ENCODE measurements around the gene GPX2. TPM values are rescaled to one million over a fixed set of nuclear protein-coding genes. Genes with fewer than 3 reads are reported as not detected.

Gene GPX2
- total and polyA plus RNA-seq, 2 experiments from 2014 or later = 0.78 to 2.2 TPM

DNA sequence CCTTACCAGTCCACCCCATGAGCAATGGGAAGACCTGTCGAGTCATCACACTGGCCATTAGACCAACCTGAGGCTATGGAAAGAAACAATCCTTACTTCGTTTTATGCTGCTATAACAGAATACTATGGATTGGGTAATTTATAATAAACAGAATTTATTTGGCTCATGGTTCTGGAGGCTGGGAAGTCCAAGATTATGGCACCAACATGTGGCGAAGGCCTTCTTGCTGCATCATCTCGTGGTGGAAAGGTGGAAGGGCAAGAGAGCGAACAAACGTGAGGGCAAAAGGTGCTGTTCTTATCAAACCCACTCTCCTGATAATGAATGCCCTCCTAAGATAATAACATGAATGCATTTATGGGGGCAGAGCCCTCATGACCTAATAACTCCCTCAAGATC is 53.2 kb downstream of the GPX2 start:
- no peak overlapping the region for H3K4me2 ChIP-seq
- no peaks in the 10 kb centered on the region for H3K36me3 ChIP-seq (ENCODE audit: insufficient read depth)
- H3K4me1 Mint-ChIP-seq = no peaks in the 10 kb centered on the region
- no peaks in the 10 kb centered on the region for H3K4me1 ChIP-seq (ENCODE audit: insufficient read depth)
- H3F3A ChIP-seq (replicated peaks; ENCODE audit: low read depth) = no peaks in the 10 kb centered on the region
- no peak for ATAC-seq
- no peak for DNase-seq (ENCODE audit: low spot score)
- H3K27me3 Mint-ChIP-seq (ENCODE audit: insufficient read depth, low read depth, poor library complexity) = peaks cover 2% of the 10 kb centered on the region
- H3K4me3 ChIP-seq = no peak overlapping the region
- no peaks in the 10 kb centered on the region for H3K9me3 Mint-ChIP-seq
- H3K9me2 ChIP-seq (ENCODE audit: insufficient read depth) = no peaks in the 10 kb centered on the region
- H3K27ac ChIP-seq (ENCODE audit: low read depth) = no peak overlapping the region
- no peak overlapping the region for H2AFZ ChIP-seq
- H4K20me1 ChIP-seq (replicated peaks; ENCODE audit: insufficient read depth) = no peaks in the 10 kb centered on the region
- H3K79me2 ChIP-seq (replicated peaks; ENCODE audit: insufficient read depth) = no peaks in the 10 kb centered on the region
- no peak overlapping the region for H3K4me3 Mint-ChIP-seq
- TF ChIP-seq EZH2 (IDR thresholded peaks at IDR 0.05; ENCODE audit: low read depth, unreplicated experiment) (no peak), ZNF114 (CRISPR knock-in tag; IDR thresholded peaks at IDR 0.05) (no peak), NANOG (IDR thresholded peaks at IDR 0.05; ENCODE audit: borderline replicate concordance) (no peak), JUNB (IDR thresholded peaks at IDR 0.05; ENCODE audit: unreplicated experiment) (no peak)
- TF ChIP-seq, protein P1, sequence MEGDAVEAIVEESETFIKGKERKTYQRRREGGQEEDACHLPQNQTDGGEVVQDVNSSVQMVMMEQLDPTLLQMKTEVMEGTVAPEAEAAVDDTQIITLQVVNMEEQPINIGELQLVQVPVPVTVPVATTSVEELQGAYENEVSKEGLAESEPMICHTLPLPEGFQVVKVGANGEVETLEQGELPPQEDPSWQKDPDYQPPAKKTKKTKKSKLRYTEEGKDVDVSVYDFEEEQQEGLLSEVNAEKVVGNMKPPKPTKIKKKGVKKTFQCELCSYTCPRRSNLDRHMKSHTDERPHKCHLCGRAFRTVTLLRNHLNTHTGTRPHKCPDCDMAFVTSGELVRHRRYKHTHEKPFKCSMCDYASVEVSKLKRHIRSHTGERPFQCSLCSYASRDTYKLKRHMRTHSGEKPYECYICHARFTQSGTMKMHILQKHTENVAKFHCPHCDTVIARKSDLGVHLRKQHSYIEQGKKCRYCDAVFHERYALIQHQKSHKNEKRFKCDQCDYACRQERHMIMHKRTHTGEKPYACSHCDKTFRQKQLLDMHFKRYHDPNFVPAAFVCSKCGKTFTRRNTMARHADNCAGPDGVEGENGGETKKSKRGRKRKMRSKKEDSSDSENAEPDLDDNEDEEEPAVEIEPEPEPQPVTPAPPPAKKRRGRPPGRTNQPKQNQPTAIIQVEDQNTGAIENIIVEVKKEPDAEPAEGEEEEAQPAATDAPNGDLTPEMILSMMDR (conservative IDR thresholded peaks at IDR 0.05; ENCODE audit: low read depth in 2 of 2) = 0 out of 4 replicates have a peak, but pooled peaks of 1 of the 2 experiments have one; percentile 2
- TF ChIP-seq, protein P2, sequence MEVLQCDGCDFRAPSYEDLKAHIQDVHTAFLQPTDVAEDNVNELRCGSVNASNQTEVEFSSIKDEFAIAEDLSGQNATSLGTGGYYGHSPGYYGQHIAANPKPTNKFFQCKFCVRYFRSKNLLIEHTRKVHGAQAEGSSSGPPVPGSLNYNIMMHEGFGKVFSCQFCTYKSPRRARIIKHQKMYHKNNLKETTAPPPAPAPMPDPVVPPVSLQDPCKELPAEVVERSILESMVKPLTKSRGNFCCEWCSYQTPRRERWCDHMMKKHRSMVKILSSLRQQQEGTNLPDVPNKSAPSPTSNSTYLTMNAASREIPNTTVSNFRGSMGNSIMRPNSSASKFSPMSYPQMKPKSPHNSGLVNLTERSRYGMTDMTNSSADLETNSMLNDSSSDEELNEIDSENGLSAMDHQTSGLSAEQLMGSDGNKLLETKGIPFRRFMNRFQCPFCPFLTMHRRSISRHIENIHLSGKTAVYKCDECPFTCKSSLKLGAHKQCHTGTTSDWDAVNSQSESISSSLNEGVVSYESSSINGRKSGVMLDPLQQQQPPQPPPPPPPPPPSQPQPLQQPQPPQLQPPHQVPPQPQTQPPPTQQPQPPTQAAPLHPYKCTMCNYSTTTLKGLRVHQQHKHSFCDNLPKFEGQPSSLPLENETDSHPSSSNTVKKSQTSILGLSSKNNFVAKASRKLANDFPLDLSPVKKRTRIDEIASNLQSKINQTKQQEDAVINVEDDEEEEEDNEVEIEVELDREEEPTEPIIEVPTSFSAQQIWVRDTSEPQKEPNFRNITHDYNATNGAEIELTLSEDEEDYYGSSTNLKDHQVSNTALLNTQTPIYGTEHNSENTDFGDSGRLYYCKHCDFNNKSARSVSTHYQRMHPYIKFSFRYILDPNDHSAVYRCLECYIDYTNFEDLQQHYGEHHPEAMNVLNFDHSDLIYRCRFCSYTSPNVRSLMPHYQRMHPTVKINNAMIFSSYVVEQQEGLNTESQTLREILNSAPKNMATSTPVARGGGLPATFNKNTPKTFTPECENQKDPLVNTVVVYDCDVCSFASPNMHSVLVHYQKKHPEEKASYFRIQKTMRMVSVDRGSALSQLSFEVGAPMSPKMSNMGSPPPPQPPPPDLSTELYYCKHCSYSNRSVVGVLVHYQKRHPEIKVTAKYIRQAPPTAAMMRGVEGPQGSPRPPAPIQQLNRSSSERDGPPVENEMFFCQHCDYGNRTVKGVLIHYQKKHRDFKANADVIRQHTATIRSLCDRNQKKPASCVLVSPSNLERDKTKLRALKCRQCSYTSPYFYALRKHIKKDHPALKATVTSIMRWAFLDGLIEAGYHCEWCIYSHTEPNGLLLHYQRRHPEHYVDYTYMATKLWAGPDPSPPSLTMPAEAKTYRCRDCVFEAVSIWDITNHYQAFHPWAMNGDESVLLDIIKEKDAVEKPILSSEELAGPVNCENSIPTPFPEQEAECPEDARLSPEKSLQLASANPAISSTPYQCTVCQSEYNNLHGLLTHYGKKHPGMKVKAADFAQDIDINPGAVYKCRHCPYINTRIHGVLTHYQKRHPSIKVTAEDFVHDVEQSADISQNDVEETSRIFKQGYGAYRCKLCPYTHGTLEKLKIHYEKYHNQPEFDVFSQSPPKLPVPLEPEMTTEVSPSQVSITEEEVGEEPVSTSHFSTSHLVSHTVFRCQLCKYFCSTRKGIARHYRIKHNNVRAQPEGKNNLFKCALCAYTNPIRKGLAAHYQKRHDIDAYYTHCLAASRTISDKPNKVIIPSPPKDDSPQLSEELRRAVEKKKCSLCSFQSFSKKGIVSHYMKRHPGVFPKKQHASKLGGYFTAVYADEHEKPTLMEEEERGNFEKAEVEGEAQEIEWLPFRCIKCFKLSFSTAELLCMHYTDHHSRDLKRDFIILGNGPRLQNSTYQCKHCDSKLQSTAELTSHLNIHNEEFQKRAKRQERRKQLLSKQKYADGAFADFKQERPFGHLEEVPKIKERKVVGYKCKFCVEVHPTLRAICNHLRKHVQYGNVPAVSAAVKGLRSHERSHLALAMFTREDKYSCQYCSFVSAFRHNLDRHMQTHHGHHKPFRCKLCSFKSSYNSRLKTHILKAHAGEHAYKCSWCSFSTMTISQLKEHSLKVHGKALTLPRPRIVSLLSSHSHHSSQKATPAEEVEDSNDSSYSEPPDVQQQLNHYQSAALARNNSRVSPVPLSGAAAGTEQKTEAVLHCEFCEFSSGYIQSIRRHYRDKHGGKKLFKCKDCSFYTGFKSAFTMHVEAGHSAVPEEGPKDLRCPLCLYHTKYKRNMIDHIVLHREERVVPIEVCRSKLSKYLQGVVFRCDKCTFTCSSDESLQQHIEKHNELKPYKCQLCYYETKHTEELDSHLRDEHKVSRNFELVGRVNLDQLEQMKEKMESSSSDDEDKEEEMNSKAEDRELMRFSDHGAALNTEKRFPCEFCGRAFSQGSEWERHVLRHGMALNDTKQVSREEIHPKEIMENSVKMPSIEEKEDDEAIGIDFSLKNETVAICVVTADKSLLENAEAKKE (CRISPR knock-in tag; IDR thresholded peaks at IDR 0.05) = no peak
- H3K27me3 ChIP-seq (ENCODE audit: insufficient read depth) = no peaks in the 10 kb centered on the region
- no peak overlapping the region for H3K27ac Mint-ChIP-seq
- no peaks in the 10 kb centered on the region for H3K36me3 Mint-ChIP-seq (ENCODE audit: low read depth)

Small RNA genes within 50 kb of the gene (small RNA-seq; reads per million reads assigned to genes)
- gene RPPH1-2P (ENCODE audit: low replicate concordance) = not detected

Other genes with a start within 250 kb of the GPX2 start
- 83.1 and 83.9 TPM in 2 replicates for gene PLEKHG3, start 238.3 kb downstream of the GPX2 start, total RNA-seq (2014; rRNA removed; shearing (Covaris generic))
- gene PLEKHG3, start 238.3 kb downstream of the GPX2 start, polyA plus RNA-seq (2016; fragmentation: Nextera tagmentation; extraction: Ambion mirVana) = 23.0 and 30.8 TPM in 2 replicates
- 1.9 and 2.4 TPM in 2 replicates for gene SPTB, start 62.8 kb downstream of the GPX2 start, total RNA-seq (2014; rRNA removed; shearing (Covaris generic))
- gene SPTB, start 62.8 kb downstream of the GPX2 start, polyA plus RNA-seq (2016; fragmentation: Nextera tagmentation; extraction: Ambion mirVana) = 0.80 and 1.1 TPM in 2 replicates
- gene CHURC1, start 28.3 kb downstream of the GPX2 start, total RNA-seq (2014; rRNA removed; shearing (Covaris generic)) = 24.7 and 42.0 TPM in 2 replicates
- 218 and 225 TPM in 2 replicates for gene CHURC1, start 28.3 kb downstream of the GPX2 start, polyA plus RNA-seq (2016; fragmentation: Nextera tagmentation; extraction: Ambion mirVana)
- 43.3 and 47.3 TPM in 2 replicates for gene RAB15, start 29.6 kb upstream of the GPX2 start, total RNA-seq (2014; rRNA removed; shearing (Covaris generic))
- gene RAB15, start 29.6 kb upstream of the GPX2 start, polyA plus RNA-seq (2016; fragmentation: Nextera tagmentation; extraction: Ambion mirVana) = 17.4 and 20.0 TPM in 2 replicates
- 10.7 and 12.5 TPM in 2 replicates for gene FNTB, start 44.1 kb upstream of the GPX2 start, total RNA-seq (2014; rRNA removed; shearing (Covaris generic))
- gene FNTB, start 44.1 kb upstream of the GPX2 start, polyA plus RNA-seq (2016; fragmentation: Nextera tagmentation; extraction: Ambion mirVana) = 7.8 and 8.6 TPM in 2 replicates
- gene MAX, start 159.8 kb upstream of the GPX2 start, total RNA-seq (2014; rRNA removed; shearing (Covaris generic)) = 25.0 and 31.8 TPM in 2 replicates
- gene MAX, start 159.8 kb upstream of the GPX2 start, polyA plus RNA-seq (2016; fragmentation: Nextera tagmentation; extraction: Ambion mirVana) = 27.7 and 31.8 TPM in 2 replicates

Data from GM23338 (cell line).